Dedifferentiated amniotic fluid mesenchymal stem cell (primary cell): ENCODE data around the gene CPO.

Experiments
- DNase-seq: peaks from one replicate; pipeline ENCODE4 v3.0.0-alpha.2; 2016; ENCODE audit errors: extremely low spot score

Gene CPO

GRCh38 chr2:206971805-206972204 lies 32.5 kb downstream of the CPO start:
- DNase-seq = peak; percentile 41

- no peak for DNase-seq
These were observed 35.2 kb downstream of the CPO start for GRCh38 chr2:206974551-206974950.

GRCh38 chr2:206978746-206979145 lies 39.4 kb downstream of the CPO start:
- no peak for DNase-seq

GRCh38 chr2:206979365-206979764 lies 40.0 kb downstream of the CPO start:
- no peak for DNase-seq

- DNase-seq = no peak
These were observed 40.6 kb downstream of the CPO start for GRCh38 chr2:206979922-206980321.

- no peak for DNase-seq
These were observed 41.1 kb downstream of the CPO start for GRCh38 chr2:206980413-206980812.

GRCh38 chr2:206981086-206981674 lies 41.9 kb downstream of the CPO start:
- no peak for DNase-seq

- peak; percentile 81 for DNase-seq
These were observed 42.5 kb downstream of the CPO start for GRCh38 chr2:206981739-206982340.

- DNase-seq = no peak
These were observed 43.1 kb downstream of the CPO start for GRCh38 chr2:206982360-206982955.

- no peak for DNase-seq
These were observed 44.0 kb downstream of the CPO start for GRCh38 chr2:206983161-206983859.

GRCh38 chr2:206984206-206984605 lies 44.9 kb downstream of the CPO start:
- no peak for DNase-seq

GRCh38 chr2:206986943-206987342 lies 47.6 kb downstream of the CPO start:
- no peak for DNase-seq

GRCh38 chr2:206987810-206988209 lies 48.5 kb downstream of the CPO start:
- DNase-seq = no peak

- DNase-seq = no peak
These were observed 49.6 kb downstream of the CPO start for GRCh38 chr2:206988884-206989283.

GRCh38 chr2:206989311-206989710 lies 50.0 kb downstream of the CPO start:
- DNase-seq = no peak

- peak; percentile 34 for DNase-seq
These were observed 51.0 kb downstream of the CPO start for GRCh38 chr2:206990360-206990759.

- DNase-seq = no peak
These were observed 51.8 kb downstream of the CPO start for GRCh38 chr2:206991070-206991469.

- DNase-seq = no peak
These were observed 54.1 kb downstream of the CPO start for GRCh38 chr2:206993396-206993911.

GRCh38 chr2:206993964-206994363 lies 54.6 kb downstream of the CPO start:
- DNase-seq = no peak

- DNase-seq = no peak
These were observed 57.3 kb downstream of the CPO start for GRCh38 chr2:206996556-206997065.

- DNase-seq = no peak
These were observed 69.0 kb downstream of the CPO start for GRCh38 chr2:207008105-207008990.
